ENCODE measurements around the gene NOSIP. TPM values are rescaled to one million over a fixed set of nuclear protein-coding genes. Genes with fewer than 3 reads are reported as not detected.

The NOSIP gene
- total RNA-seq, 1 donor from 2014 or later = 47.0 TPM

- peaks cover 3% of the 10 kb centered on the region for H3K36me3 Mint-ChIP-seq (ENCODE audit: low read depth)
- H3K4me3 Mint-ChIP-seq (ENCODE audit: unreplicated experiment) = no peak overlapping the region
- no peak overlapping the region for H3K27ac Mint-ChIP-seq (ENCODE audit: unreplicated experiment)
Observed at GRCh38 chr19:49609499-49610092, 29.2 kb upstream of the NOSIP start.

GRCh38 chr19:49605605-49606004, 25.2 kb upstream of the NOSIP start:
- no peak overlapping the region for H3K27ac Mint-ChIP-seq (ENCODE audit: unreplicated experiment)
- no peaks in the 10 kb centered on the region for H3K27me3 Mint-ChIP-seq (ENCODE audit: low read depth)
- no peak for DNase-seq (ENCODE audit: low spot score)
- no peaks in the 10 kb centered on the region for H3K9me3 Mint-ChIP-seq (ENCODE audit: low read depth)
- TF ChIP-seq, protein P1, sequence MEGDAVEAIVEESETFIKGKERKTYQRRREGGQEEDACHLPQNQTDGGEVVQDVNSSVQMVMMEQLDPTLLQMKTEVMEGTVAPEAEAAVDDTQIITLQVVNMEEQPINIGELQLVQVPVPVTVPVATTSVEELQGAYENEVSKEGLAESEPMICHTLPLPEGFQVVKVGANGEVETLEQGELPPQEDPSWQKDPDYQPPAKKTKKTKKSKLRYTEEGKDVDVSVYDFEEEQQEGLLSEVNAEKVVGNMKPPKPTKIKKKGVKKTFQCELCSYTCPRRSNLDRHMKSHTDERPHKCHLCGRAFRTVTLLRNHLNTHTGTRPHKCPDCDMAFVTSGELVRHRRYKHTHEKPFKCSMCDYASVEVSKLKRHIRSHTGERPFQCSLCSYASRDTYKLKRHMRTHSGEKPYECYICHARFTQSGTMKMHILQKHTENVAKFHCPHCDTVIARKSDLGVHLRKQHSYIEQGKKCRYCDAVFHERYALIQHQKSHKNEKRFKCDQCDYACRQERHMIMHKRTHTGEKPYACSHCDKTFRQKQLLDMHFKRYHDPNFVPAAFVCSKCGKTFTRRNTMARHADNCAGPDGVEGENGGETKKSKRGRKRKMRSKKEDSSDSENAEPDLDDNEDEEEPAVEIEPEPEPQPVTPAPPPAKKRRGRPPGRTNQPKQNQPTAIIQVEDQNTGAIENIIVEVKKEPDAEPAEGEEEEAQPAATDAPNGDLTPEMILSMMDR (IDR thresholded peaks at IDR 0.05) = no peak
- H3K4me3 Mint-ChIP-seq (ENCODE audit: unreplicated experiment) = no peak overlapping the region
- no peaks in the 10 kb centered on the region for H3K4me1 Mint-ChIP-seq (ENCODE audit: low read depth)
- H3K36me3 Mint-ChIP-seq (ENCODE audit: low read depth) = peaks cover 11% of the 10 kb centered on the region

More at GRCh38 chr19:49609499-49610092, 29.2 kb upstream of the NOSIP start:
- Mint-ChIP-seq H3K4me1 (ENCODE audit: low read depth) (peaks cover 17% of the 10 kb centered on the region), H3K9me3 (ENCODE audit: low read depth) (no peaks in the 10 kb centered on the region), H3K27me3 (ENCODE audit: low read depth) (no peaks in the 10 kb centered on the region)
- TF ChIP-seq, protein P1 (IDR thresholded peaks at IDR 0.05) = no peak
- no peak for DNase-seq (ENCODE audit: low spot score)

DNA sequence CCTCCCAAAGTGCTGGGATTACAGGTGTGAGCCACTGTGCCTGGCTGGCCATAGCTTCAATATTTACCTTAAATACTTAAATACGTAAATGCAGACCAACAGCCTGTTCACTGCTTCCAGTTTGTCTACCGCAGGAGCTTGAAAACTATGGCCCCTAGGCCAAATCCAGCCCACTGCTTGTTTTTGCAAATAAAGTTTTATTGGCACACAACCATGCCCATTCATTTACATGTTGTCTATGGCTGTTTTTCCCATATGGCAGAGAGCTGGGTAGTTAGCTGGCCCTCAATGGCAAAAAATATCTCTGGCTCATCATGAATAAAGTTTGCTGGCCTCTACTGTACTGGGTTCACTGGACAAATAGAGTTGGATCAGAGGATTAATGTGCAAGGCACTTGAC, 22.4 kb upstream of the NOSIP start:
- TF ChIP-seq, protein P1 (IDR thresholded peaks at IDR 0.05) = no peak
- Mint-ChIP-seq H3K27ac (ENCODE audit: unreplicated experiment) (no peak overlapping the region), H3K9me3 (ENCODE audit: low read depth) (no peaks in the 10 kb centered on the region), H3K4me1 (ENCODE audit: low read depth) (no peaks in the 10 kb centered on the region), H3K36me3 (ENCODE audit: low read depth) (peaks cover 20% of the 10 kb centered on the region), H3K27me3 (ENCODE audit: low read depth) (no peaks in the 10 kb centered on the region), H3K4me3 (ENCODE audit: unreplicated experiment) (no peak overlapping the region)
- DNase-seq (ENCODE audit: low spot score) = no peak

- Mint-ChIP-seq H3K27ac (ENCODE audit: unreplicated experiment) (no peak overlapping the region), H3K4me1 (ENCODE audit: low read depth) (no peaks in the 10 kb centered on the region), H3K9me3 (ENCODE audit: low read depth) (no peaks in the 10 kb centered on the region), H3K4me3 (ENCODE audit: unreplicated experiment) (no peak overlapping the region), H3K36me3 (ENCODE audit: low read depth) (peaks cover 20% of the 10 kb centered on the region), H3K27me3 (ENCODE audit: low read depth) (no peaks in the 10 kb centered on the region)
- DNase-seq (ENCODE audit: low spot score) = no peak
- TF ChIP-seq, protein P1 (IDR thresholded peaks at IDR 0.05) = no peak
Observed at GRCh38 chr19:49601482-49602038, 21.2 kb upstream of the NOSIP start.

GRCh38 chr19:49599378-49600295, 19.3 kb upstream of the NOSIP start:
- no peaks in the 10 kb centered on the region for H3K27me3 Mint-ChIP-seq (ENCODE audit: low read depth)
- no peaks in the 10 kb centered on the region for H3K4me1 Mint-ChIP-seq (ENCODE audit: low read depth)
- no peaks in the 10 kb centered on the region for H3K9me3 Mint-ChIP-seq (ENCODE audit: low read depth)
- H3K36me3 Mint-ChIP-seq (ENCODE audit: low read depth) = peaks cover 20% of the 10 kb centered on the region
- H3K27ac Mint-ChIP-seq (ENCODE audit: unreplicated experiment) = no peak overlapping the region
- H3K4me3 Mint-ChIP-seq (ENCODE audit: unreplicated experiment) = no peak overlapping the region
- TF ChIP-seq, protein P1 (IDR thresholded peaks at IDR 0.05) = no peak
- DNase-seq (ENCODE audit: low spot score) = no peak

Measured in chondrocyte (in vitro differentiated cells).